Limb (tissue), 2 donors: Measurements from ENCODE around the gene LOXL3.

Experiments
- DNase-seq, 2 donors: peaks; one replicate each; pipeline ENCODE4 v3.0.0-alpha.2; 2016; ENCODE audit errors: extremely low spot score in 2 of 2

The LOXL3 gene, protein sequence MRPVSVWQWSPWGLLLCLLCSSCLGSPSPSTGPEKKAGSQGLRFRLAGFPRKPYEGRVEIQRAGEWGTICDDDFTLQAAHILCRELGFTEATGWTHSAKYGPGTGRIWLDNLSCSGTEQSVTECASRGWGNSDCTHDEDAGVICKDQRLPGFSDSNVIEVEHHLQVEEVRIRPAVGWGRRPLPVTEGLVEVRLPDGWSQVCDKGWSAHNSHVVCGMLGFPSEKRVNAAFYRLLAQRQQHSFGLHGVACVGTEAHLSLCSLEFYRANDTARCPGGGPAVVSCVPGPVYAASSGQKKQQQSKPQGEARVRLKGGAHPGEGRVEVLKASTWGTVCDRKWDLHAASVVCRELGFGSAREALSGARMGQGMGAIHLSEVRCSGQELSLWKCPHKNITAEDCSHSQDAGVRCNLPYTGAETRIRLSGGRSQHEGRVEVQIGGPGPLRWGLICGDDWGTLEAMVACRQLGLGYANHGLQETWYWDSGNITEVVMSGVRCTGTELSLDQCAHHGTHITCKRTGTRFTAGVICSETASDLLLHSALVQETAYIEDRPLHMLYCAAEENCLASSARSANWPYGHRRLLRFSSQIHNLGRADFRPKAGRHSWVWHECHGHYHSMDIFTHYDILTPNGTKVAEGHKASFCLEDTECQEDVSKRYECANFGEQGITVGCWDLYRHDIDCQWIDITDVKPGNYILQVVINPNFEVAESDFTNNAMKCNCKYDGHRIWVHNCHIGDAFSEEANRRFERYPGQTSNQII

DNA sequence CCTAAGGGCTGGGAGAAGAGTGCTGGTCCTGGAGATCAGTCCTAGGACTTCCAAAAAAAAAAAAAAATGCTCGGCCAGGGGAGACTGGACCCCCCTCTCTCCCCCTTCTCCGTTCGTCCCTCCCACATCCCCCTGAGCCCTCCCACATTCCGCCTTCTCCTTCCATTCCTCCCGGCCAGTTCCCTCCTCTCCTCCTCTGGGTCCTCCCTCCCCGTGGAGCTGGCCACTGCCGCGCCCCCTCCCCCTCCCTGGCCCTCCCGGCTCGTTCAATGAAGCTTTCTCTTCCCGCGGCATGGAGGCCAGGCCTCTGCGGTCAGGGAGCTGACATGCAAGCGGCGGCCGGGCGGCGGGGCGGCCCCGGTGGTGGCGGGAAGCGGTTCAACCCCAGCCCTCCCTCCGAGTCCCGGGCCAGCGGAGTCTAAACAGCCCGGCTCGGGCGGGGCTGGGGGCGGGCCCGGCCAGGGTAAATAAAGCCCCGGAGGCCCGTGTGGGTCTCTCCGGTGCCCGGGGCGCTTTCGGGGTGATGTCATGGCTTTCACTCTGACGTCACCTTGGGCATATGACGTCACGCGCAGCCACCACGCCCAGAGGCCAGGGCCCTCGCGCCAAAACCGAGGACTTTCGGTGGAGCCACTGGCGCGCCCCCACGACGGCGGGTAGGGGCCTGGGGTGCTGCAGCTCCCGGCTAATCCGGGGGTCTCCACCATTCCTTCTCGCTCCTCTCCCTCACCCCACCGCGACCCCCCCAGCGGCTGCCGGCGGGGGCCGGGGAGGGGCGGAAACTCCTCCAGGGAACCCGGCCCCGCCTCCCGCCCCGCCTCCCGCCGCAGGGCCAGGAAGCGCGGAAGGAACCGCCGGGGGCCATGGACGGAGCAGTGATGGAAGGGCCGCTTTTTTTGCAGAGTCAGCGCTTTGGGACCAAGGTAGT, at the start of gene LOXL3, which contains the start of gene DOK1:
TSS of gene LOXL3 (minus strand) at position 51 of the 928 bp plus-strand sequence. CDS start 1,308 bp downstream, outside the sequence.
TSS of gene DOK1 (plus strand) at position 829 of the 928 bp plus-strand sequence. CDS start at position 864, 35 bp downstream.
- DNase-seq, result peak; percentile 86 to 90

DNA sequence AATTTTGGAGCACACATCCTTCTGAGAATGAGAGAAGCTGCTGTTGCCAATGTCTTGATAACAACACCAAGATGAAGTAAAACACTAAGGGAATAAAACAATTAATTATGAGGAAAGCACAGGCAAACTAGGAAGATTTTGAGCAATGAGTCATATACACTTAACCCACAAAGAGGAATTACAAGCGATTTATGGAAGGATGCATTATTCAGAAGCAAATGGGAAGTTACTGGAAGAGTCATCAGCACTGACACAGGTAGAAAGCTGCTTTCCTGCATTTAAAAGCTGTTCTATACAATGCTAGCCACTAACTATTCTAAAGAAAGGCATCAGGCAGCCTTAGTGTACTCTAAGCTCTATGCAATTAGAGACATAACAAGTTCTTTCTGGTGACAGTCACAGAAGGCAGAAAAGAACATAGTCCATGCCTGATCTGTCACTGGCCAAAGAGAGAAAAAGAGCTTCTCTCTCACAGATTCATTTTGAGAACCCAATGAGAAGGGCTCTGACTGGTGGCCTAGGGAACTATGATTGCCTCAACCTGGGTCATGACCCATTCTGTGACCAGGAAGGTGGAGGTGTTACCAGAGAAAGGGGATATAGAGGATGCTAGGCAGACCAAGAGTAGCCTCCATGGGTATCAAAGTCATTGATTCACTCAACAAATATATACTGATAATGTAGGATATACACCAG, 49.0 kb upstream of the LOXL3 start:
- DNase-seq, result no peak

DNA sequence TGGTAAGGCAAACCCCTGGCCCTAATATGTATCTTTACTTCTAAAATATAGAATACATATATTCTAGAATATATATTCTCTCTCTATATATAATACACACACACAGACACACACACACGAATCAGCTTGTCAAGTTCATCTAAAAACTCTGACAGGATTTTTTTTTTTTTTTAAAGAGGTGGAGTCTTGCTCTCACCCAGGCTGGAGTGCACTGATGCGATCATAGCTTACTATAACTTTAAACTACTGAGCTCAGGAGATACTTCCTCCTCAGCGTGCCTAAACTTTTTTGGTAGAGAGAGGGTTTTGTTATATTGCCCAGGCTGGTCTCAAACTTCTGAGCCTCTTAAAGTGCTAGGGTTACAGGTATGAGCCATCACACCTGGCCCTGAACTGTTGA, 45.9 kb upstream of the LOXL3 start:
- DNase-seq, result no peak

DNA sequence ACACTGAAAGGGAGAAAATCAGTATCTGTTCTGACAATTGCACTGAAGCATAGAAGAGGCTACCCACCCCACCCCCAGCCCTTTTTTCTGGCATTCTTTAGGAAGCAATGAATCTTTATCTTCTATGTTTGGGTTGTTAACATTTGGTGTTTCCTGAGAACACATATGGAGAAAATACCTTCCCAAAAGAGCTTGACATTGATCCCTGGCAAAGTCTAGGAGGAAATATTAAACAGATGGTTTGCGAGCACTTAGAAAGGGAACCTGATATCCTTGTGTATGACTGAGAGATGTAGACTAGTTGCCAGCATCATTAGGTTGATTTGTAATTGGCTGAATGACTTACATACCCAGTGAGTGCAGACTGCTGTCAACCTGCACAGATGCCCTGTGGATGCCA, 43.7 kb upstream of the LOXL3 start:
- DNase-seq, result peak in 1 of 2 donors; percentile 24

DNA sequence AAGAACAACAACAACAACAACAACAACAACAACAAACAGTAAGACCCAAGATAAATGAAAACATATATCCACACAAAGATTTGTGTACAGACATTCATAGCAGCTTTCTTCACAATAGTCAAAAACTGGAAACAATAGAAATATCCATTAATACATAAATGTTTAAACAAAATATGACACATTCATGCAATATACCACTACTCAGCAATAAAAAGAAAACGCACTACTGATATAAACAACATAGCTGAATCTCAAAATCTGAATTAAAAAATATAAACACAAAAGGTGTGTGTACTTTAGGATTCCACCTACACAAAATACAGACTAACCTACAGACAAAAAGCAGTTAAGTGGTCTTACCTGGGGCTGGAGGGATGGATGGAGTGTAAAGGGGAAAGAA, 42.8 kb upstream of the LOXL3 start:
- no peak for DNase-seq

DNA sequence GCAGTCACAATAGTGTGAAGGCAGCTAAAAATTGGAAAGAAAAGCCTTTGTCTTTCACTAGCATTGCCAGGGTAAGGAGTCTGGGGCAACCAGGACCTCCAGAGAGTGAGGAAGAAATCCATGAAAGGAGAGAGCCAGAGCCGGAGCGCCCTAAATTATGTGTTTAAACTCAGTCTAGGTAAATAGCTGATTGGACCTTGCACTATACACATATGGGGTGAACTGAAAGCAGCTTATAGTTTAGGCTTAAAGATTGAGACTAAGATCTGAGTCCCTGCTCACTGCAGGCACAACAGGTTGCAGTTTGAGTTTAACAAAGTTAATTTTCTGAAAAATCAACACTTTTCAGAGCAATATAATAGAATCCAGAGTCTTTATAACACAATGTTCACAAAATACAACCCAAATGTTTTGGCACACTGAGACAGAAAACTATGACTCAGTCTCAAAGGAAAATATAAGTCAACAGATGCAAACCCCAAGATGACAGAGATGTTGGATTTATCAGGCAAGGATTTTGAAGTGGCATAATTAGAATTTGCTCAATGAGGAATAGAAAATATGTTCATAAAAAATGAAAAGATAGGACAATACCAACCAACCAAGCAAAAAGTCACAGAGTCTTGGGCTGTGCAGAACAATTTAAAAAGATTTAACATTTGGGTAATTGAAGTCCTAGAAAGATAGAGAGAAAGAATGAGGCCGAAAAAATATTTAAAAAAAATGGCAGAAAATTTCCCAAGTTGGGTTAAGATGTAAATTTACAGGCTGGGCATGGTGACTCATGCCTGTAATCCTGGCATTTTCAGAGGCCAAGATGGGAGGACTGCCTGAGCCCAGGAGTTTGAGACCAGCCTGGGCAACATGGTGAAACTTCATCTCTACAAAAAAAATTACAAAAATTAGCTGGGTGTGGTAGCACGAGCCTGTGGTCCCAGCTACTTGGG, 40.4 kb upstream of the LOXL3 start:
- no peak for DNase-seq

DNA sequence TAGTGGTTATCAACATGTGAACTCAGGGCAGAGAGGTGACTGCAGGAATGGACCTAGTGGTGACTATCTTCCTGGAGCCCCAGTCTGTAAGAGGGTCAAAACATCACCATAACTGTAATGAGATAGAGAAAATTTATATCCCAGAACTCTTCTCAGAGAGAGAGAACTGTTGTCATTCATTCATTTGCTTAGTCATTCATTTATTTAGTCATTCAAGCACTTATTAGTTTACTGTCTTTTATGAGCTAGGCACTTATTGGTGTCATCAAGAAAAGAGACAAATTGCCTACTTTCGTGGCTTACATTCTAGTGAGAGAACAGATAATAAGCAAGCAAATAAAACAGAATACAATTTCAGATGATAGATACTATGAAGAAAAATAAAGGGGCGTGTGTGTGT, 34.9 kb upstream of the LOXL3 start:
- no peak for DNase-seq

DNA sequence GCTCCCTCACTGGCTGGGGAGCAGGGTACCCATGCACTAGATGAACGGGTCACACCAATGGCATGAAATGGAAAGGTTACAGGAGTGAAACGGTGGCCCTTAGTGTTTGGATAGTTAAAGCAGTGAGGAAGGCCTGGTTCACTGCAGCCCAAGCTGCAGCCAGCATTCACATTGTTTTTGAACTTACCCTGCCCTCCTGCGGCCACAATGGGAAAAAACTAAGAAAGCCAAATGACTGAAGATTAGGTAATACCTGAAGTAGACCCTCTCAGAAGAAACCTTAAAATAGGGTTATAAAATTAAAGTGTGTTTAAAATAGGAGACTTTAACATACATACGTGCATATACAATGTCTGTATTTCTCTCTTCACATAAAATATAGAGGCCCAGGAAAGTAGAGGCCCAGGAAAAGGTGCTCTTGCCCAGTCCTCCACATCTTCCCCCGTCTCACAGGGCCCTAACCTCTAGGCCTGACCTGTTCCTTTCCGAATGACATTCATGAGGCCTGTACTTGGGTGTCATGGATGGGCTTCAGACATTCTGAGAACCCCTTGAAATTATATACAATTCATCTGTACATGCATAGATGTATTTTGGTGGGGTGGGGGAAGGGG, 34.0 kb upstream of the LOXL3 start:
- DNase-seq, result peak; percentile 72 to 78

DNA sequence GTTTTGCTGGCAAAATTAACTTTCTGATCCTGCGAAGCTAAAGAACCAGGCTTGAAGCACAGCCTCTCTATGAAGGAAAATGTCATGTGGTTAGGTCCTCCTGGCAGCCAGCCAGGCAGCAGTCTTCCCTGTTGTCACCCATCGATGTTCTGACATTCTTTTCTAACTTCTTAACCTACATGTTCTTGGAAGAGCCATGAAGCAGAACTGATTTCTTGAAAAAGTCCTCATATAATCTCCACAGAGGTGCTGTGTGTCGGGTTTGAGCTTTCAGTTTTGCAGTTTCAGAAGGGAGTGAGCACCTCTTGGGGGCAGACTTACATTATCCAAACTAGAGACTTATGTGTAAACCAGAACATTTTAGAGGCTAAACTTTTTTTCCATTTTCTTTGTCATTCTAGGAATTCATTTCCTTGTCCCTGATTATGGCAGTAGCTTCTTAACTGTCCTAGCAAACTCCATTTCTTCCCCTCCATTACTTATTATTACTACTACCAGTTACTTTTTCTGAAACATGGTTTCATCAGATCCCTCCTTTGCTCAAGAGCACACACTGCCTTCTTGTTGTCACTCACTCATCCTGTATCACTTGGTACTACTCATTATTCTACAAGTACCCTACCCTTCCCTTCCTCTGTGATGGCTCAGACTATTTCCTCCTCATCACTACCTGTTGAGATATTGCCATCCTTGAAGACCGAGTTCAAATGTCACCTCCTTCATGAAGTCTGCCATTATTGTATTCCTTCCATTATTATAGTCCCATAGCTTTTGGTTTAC, 31.9 kb upstream of the LOXL3 start:
- no peak for DNase-seq

DNA sequence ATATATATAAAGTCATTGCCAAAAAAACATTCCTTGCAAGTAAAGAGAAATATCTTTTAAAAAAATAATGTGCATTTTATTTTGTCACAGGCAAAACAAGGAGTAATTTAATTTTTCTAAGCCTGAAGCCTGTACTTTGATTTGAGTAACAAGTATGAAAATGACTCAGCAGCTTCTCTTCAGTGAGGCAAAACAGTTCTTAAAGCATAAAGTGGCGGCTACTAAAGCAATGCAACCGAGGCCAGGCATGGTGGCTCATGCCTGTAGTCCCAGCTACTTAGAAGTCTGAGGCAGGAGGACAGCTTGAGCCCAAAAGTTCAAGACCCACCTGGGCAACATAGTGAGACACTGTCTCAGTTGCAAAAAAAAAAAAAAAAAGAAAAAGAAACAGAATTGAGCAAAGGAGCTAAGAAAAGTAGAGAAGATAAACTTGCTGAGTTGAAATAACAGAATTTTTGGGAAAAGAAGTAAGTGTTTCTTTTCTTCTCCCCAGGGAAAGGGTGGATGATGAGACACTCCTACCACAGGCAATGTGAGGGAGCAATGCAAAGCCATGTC, 30.4 kb upstream of the LOXL3 start:
- no peak for DNase-seq

DNA sequence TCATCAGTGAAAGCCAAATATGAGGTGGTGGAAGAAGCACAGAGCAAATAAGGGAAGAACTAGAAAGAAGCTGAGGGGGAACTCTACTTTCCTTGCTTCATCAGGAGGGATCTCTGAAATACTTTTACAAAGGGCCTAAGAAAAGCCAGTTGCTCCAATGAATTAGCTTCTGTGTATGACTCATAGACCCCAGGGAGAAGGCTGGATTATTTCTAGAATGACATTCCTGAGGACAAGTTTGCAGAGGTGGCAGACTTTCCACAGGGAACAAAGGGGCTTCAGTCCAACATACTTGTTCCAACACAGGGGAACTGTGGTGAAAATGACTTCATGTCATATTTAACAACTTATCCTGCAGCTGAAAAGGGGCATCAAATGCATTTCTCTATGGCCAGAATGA, 29.8 kb upstream of the LOXL3 start:
- no peak for DNase-seq

DNA sequence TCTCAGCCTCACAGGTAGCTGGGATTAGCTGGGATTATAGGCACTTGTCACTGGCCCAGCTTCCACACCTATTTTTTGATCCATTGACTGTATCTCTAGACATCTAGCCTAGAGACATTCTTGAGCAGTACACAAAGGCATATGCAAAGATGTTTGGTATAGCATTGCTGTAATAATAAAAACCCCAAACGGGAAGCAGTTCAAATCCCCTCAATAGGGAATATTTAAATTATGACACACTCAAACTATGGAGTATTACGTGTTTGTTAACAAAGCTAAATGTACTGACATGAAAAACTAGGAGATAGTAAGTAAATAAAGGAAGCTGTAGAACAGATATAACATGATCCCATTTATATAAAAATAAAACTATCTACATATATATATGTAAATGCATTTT, 28.4 kb upstream of the LOXL3 start:
- DNase-seq, result no peak

DNA sequence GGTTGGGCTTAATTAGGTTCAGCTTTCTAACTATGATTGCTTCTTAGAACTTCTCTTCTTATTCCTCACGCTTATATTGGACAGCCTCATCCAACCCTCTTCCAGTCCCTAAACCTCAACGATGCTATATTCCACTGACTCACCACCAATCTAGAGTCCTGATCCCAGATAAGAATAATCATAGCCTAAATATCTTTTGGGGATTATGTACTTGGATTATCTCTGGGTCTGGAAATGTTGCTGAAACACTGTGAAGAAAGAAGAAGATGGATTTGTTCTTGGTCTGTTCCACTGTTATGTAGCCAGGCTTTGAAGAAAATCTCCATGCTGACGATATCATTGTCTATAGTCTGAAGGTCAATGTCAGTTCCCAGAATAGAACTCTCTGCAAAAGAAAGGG, 27.7 kb upstream of the LOXL3 start:
- no peak for DNase-seq

DNA sequence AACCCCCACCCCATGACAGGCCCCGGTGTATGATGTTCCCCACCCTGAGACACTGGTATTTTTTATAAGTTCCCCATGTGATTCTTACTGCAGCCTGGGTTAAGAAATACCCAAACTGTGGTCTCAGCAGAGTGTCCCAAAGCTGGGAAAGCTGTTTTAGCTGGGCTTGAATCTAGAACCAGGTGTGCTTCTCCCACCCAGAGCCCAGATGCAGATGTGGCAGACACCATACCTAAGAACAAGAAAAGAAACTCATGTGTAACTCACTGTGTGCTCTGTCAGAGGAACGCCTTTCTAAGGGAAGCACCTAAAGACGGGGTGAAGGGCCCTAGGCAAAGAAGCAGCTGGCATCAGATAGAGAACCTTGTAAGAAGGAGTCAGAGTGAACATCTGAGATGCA, 24.7 kb upstream of the LOXL3 start:
- DNase-seq, result no peak

DNA sequence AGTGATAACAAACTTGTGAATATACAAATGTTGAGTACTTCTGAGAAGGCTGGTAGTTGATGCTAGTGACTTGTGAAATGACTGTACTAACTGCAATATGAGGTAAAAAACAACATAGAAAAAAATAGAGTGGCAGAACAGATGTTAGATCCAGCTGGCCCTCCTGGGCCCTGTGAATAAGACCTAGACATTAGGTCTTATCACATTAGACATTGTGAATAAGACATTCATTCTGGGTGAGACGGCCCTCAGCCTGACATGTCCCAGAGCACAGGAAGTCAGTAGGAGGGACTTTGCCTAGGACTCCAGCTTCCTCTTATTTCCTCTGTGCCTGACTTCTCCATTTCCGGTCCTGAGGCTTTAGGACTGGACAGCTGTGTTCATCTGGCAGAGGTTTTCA, 23.7 kb upstream of the LOXL3 start:
- no peak for DNase-seq

DNA sequence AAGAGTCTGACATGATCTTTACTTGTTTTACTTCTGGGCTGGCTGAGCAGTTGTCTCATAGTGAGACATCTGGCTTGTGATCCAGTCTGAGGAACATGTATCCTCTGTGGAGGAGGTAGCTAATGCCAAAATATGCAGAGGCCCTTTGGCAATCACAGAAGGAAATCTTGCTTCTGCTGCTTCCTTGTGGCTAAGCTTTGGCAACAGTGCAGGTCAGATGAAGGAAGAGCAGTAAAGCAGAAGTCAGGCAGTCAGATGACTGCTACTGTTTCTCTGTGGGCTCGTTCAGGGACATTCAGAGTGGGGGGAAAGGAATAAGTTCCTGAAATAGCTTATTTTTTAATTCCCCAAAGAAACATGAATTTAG, 23.1 kb upstream of the LOXL3 start:
- DNase-seq, result peak in 1 of 2 donors; percentile 50

DNA sequence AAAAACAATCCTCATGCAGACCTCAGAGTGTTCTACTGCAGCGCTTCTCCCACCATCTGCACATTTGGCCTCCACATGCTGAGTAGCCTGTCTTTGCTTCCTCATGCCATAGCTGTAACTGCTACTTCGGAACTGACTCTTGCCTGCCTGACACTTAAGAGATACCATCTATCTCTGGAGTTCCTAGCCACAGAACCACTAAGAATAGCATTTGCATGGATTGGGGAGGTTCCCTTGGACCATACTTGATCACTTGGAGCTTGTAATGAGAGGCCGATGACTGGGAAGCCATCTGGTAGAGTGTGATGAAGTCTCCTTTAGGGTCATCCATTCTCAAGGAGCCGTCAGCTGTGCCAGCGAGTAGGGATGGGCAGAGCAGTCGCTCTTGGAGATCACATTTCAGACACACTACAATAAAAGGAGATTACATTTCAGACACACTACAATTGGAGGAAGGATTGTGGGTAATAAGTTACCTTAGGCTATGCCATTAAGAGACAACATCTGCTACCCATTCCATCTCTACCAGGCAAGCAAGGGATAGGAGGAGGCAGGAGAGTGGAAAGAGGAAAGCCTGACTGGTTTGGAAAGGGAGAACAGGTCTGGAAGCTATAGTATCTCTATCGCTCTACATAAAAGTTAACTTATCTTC, 22.6 kb upstream of the LOXL3 start:
- DNase-seq, result no peak

DNA sequence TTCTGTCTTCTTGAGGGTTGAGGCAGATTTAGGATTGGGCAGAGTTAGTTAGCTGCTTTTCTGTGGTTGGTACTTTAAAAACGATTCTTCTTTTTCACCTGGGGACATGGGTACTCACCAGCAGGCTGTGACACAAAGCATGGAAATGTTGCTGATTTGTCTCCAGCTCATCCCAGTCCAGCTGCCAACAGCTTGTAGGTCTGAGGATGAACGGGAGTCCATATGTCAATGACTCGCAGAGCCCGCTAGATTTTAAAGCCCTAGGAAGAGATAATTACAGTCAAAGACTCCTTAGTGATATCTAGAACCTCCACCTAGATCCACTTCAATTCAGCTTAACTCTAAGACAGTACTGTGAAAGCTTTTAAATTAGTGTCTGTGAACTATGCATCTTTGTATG, 21.6 kb upstream of the LOXL3 start:
- DNase-seq, result no peak
